HepG2 (cell line): ENCODE measurements around the gene NUP88. TPM values are rescaled to one million over a fixed set of nuclear protein-coding genes. Genes with fewer than 3 reads are reported as not detected.

ENCODE experiments used
- CREM ChIP-seq, 2 experiments: sonication (generic) in 1 of 2; formaldehyde crosslinking in 1 of 2; IDR thresholded peaks; 2 replicates each; pipeline versions ENCODE4 v1.4.0 to v1.6.1; 2016 to 2020; ENCODE audit warnings: antibody characterized with exemption in 1 of 2, mild to moderate bottlenecking in 1 of 2, missing genetic modification reagents in 1 of 2
- FUBP1 ChIP-seq: sonication (generic); formaldehyde crosslinking; IDR thresholded peaks from 2 replicates; pipeline ENCODE4 v1.5.1; 2020; ENCODE audit warnings: missing genetic modification reagents, mild to moderate bottlenecking, borderline replicate concordance
- GABPA ChIP-seq, 2 experiments: IDR thresholded peaks; 2 replicates each; pipeline ENCODE4 v1.6.1; 2011 to 2016; ENCODE audit warnings: low read depth in 2 of 2, low read length in 1 of 2, missing biosample characterization in 1 of 2, missing genetic modification characterization in 1 of 2
- HDAC1 ChIP-seq: sonication (generic); formaldehyde crosslinking; IDR thresholded peaks from 2 replicates; pipeline ENCODE4 v1.5.1; 2020; ENCODE audit warnings: mild to moderate bottlenecking, missing genetic modification reagents
- HNF1A ChIP-seq, 2 experiments: sonication (generic) in 1 of 2; formaldehyde crosslinking in 1 of 2; IDR thresholded peaks; 2 replicates each; pipeline versions ENCODE4 v1.4.0 to v1.6.1; 2016 to 2020; ENCODE audit warnings: borderline replicate concordance in 1 of 2, low read depth in 1 of 2, mild to moderate bottlenecking in 1 of 2, missing genetic modification reagents in 1 of 2
- KDM2A ChIP-seq: sonication (generic); formaldehyde crosslinking; IDR thresholded peaks from 2 replicates; pipeline ENCODE4 v1.4.0; 2020; ENCODE audit warnings: low read depth, missing genetic modification reagents, borderline replicate concordance
- KDM4B ChIP-seq: sonication (generic); formaldehyde crosslinking; IDR thresholded peaks from 2 replicates; pipeline ENCODE4 v1.4.0; 2020; ENCODE audit warnings: missing genetic modification reagents
- MAX ChIP-seq: IDR thresholded peaks from 2 replicates; pipeline ENCODE4 v1.6.1; 2012; ENCODE audit warnings: inconsistent platforms
- MXD4 ChIP-seq: IDR thresholded peaks from 2 replicates; pipeline ENCODE4 v1.6.1; 2016; ENCODE audit warnings: mild to moderate bottlenecking, missing biosample characterization, missing genetic modification reagents
- SALL1 ChIP-seq: sonication (generic); formaldehyde crosslinking; IDR thresholded peaks from 2 replicates; pipeline ENCODE4 v1.8.0; 2022; ENCODE audit warnings: mild to moderate bottlenecking, missing genetic modification reagents
- SNAPC4 ChIP-seq: sonication (generic); formaldehyde crosslinking; IDR thresholded peaks from 2 replicates; pipeline ENCODE4 v1.4.0; 2020; ENCODE audit warnings: mild to moderate bottlenecking, missing genetic modification reagents
- ZFP1 ChIP-seq: IDR thresholded peaks from 2 replicates; pipeline ENCODE4 v1.6.1; 2016
- ZNF770 ChIP-seq: sonication (generic); formaldehyde crosslinking; IDR thresholded peaks from 2 replicates; pipeline ENCODE4 v1.5.0; 2020; ENCODE audit warnings: mild to moderate bottlenecking, missing genetic modification reagents
- polyA plus RNA-seq, 8 experiments: library from polyadenylated mRNA; depleted of rRNA in 3 of 8; stranded (reverse) in 7 of 8; unstranded in 1 of 8; fragments of >200 nt; fragmentation: Illumina TruSeq in 4 of 8; extraction: Trizol in 4 of 8; gene quantifications; 2 replicates each; pipeline versions ENCODE4 v1.2.1 to v1.2.3, GENCODE V29; 2011 to 2016; ENCODE audit warnings: low read depth in 4 of 8, missing spikeins in 1 of 8, mixed read lengths in 1 of 8; ENCODE audit not compliant: insufficient read depth in 1 of 8
- total RNA-seq, 5 experiments: library from RNA; depleted of rRNA; stranded (reverse); fragments of >200 nt; fragmentation: Illumina TruSeq; extraction: Trizol; gene quantifications; 2 replicates each; pipeline ENCODE4 v1.2.3, GENCODE V29; 2016; ENCODE audit warnings: low read depth in 1 of 5

NUP88 gene
- total and polyA plus RNA-seq, 2 of the 13 experiments (the other 11 are each of a cell fraction or from before 2014, with no cell fraction given), result 48.2 to 130 TPM

- TF ChIP-seq KDM4B (CRISPR knock-in tag), result no peak
- TF ChIP-seq FUBP1 (CRISPR knock-in tag), result no peak
- TF ChIP-seq KDM2A (CRISPR knock-in tag), result 0 out of 2 replicates have a peak, but pooled peaks have one; percentile 22
- peak; percentile 66; the same call in 1 of the 2 replicates for TF ChIP-seq SNAPC4 (CRISPR knock-in tag)
- TF ChIP-seq HNF1A (IDR thresholded peaks at IDR 0.05; ENCODE audit: low read depth), result no peak
- TF ChIP-seq HNF1A (CRISPR knock-in tag; IDR thresholded peaks at IDR 0.05; ENCODE audit: borderline replicate concordance), result 0 out of 2 replicates have a peak, but pooled peaks have one; percentile 19
- no peak for TF ChIP-seq MXD4
- TF ChIP-seq SALL1 (CRISPR knock-in tag), result peak; percentile 36; the same call in 1 of the 2 replicates
- TF ChIP-seq GABPA (IDR thresholded peaks at IDR 0.05; ENCODE audit: low read depth, low read length), result no peak
- TF ChIP-seq GABPA (CRISPR knock-in tag; IDR thresholded peaks at IDR 0.05; ENCODE audit: low read depth), result no peak
- TF ChIP-seq HDAC1 (CRISPR knock-in tag), result peak; percentile 54; the same call in 1 of the 2 replicates
- peak; percentile 26; the same call in 1 of the 2 replicates for TF ChIP-seq ZFP1
- 0 out of 2 replicates have a peak, but pooled peaks have one; percentile 19 for TF ChIP-seq ZNF770 (CRISPR knock-in tag)
- peak; percentile 41; the same call in 1 of the 2 replicates for TF ChIP-seq MAX
- peak; percentile 62; the same call in 1 of the 2 replicates for TF ChIP-seq CREM (IDR thresholded peaks at IDR 0.05)
- TF ChIP-seq CREM (CRISPR knock-in tag; IDR thresholded peaks at IDR 0.05), result no peak
Observed at GRCh38 chr17:5464717-5465507, 45.5 kb upstream of the NUP88 start (continued).
